ENCODE data around the gene SLC6A6.
"Not testable (repeated sequence)": the region's sequence is repeated elsewhere in the genome, so short reads cannot be mapped to it uniquely, and the experiment has no call there.

The SLC6A6 gene

GRCh38 chr3:14506626-14507304 is 104.4 kb downstream of the SLC6A6 start:
- DNase-seq (ENCODE audit: low read depth in 2 of 2) = no peak

GRCh38 chr3:14507305-14507741 is 104.9 kb downstream of the SLC6A6 start:
- no peak for DNase-seq (ENCODE audit: low read depth in 2 of 2)

- no peak for DNase-seq (ENCODE audit: low read depth in 2 of 2)
Observed at GRCh38 chr3:14507757-14508504, 105.5 kb downstream of the SLC6A6 start.

GRCh38 chr3:14508505-14508819 is 106.1 kb downstream of the SLC6A6 start:
- no peak for DNase-seq (ENCODE audit: low read depth in 2 of 2)

GRCh38 chr3:14508966-14509795 is 106.8 kb downstream of the SLC6A6 start:
- peak in 1 of 2 experiments; percentile 2 for DNase-seq (ENCODE audit: low read depth in 2 of 2)

GRCh38 chr3:14509796-14510100 is 107.3 kb downstream of the SLC6A6 start:
- DNase-seq (ENCODE audit: low read depth in 2 of 2) = no peak

GRCh38 chr3:14510838-14511622 is 108.6 kb downstream of the SLC6A6 start:
- DNase-seq (ENCODE audit: low read depth in 2 of 2) = no peak

GRCh38 chr3:14511623-14512280 is 109.3 kb downstream of the SLC6A6 start:
- no peak for DNase-seq (ENCODE audit: low read depth in 2 of 2)

GRCh38 chr3:14512281-14512941 is 110.0 kb downstream of the SLC6A6 start:
- DNase-seq (ENCODE audit: low read depth in 2 of 2) = no peak

- no peak for DNase-seq (ENCODE audit: low read depth in 2 of 2)
Observed at GRCh38 chr3:14512942-14513327, 110.5 kb downstream of the SLC6A6 start.

GRCh38 chr3:14513566-14514322 is 111.3 kb downstream of the SLC6A6 start:
- no peak for DNase-seq (ENCODE audit: low read depth in 2 of 2)

GRCh38 chr3:14514323-14514720 is 111.9 kb downstream of the SLC6A6 start:
- no peak for DNase-seq (ENCODE audit: low read depth in 2 of 2)

- not testable (repeated sequence) for DNase-seq (ENCODE audit: low read depth in 2 of 2)
Observed at GRCh38 chr3:14515526-14515925, 113.1 kb downstream of the SLC6A6 start.

GRCh38 chr3:14516738-14517345 is 114.4 kb downstream of the SLC6A6 start:
- DNase-seq (ENCODE audit: low read depth in 2 of 2) = no peak

GRCh38 chr3:14517601-14518431 is 115.4 kb downstream of the SLC6A6 start:
- no peak for DNase-seq (ENCODE audit: low read depth in 2 of 2)

GRCh38 chr3:14518432-14518802 is 116.0 kb downstream of the SLC6A6 start:
- DNase-seq (ENCODE audit: low read depth in 2 of 2) = no peak

- DNase-seq (ENCODE audit: low read depth in 2 of 2) = no peak
Observed at GRCh38 chr3:14518893-14519292, 116.5 kb downstream of the SLC6A6 start.

- no peak for DNase-seq (ENCODE audit: low read depth in 2 of 2)
Observed at GRCh38 chr3:14519406-14519805, 117.0 kb downstream of the SLC6A6 start.

GRCh38 chr3:14520149-14520548 is 117.7 kb downstream of the SLC6A6 start:
- no peak for DNase-seq (ENCODE audit: low read depth in 2 of 2)
